Esophagus (tissue), 2 donors: Measurements from ENCODE around the gene DECR2. TPM values are rescaled to one million over a fixed set of nuclear protein-coding genes. Genes with fewer than 3 reads are reported as not detected.
"Not testable (repeated sequence)": the region's sequence is repeated elsewhere in the genome, so short reads cannot be mapped to it uniquely, and the experiment has no call there.

ENCODE experiments used
- H3K27ac ChIP-seq, 2 donors: one replicate each; pipeline ENCODE4 v1.5.1; 2013; ENCODE audit warnings: low read depth in 2 of 2, mild to moderate bottlenecking in 2 of 2, inconsistent platforms in 1 of 2, low read length in 1 of 2, moderate library complexity in 1 of 2
- H3K27me3 ChIP-seq, 2 donors: one replicate each; pipeline ENCODE4 v1.6.1; 2013; ENCODE audit warnings: low read length in 2 of 2, control low read depth in 1 of 2, mild to moderate bottlenecking in 1 of 2; ENCODE audit not compliant: insufficient read depth in 2 of 2, control insufficient read depth in 1 of 2
- H3K36me3 ChIP-seq, 2 donors: one replicate each; pipeline ENCODE4 v1.6.1; 2013; ENCODE audit warnings: low read length in 1 of 2; ENCODE audit not compliant: control insufficient read depth in 2 of 2, insufficient read depth in 2 of 2
- H3K4me1 ChIP-seq, 2 donors: one replicate each; pipeline ENCODE4 v1.6.1; 2013; ENCODE audit warnings: low read length in 1 of 2; ENCODE audit not compliant: control insufficient read depth in 2 of 2, insufficient read depth in 2 of 2
- H3K4me3 ChIP-seq, 2 donors: one replicate each; pipeline ENCODE4 v1.5.1; 2013; ENCODE audit warnings: low read length in 2 of 2, mild to moderate bottlenecking in 2 of 2, low read depth in 1 of 2, moderate library complexity in 1 of 2
- H3K9me3 ChIP-seq, 2 donors: one replicate each; pipeline ENCODE4 v1.6.1; 2013; ENCODE audit warnings: mild to moderate bottlenecking in 2 of 2, low read depth in 1 of 2, low read length in 1 of 2, moderate library complexity in 1 of 2; ENCODE audit not compliant: control insufficient read depth in 2 of 2, insufficient read depth in 1 of 2
- WGBS, 2 donors: extraction: QIAGEN DNeasy Blood & Tissue Kit; methylation state at CpG; one replicate each; pipeline ENCODE4 v1.1.7; 2013; 5-methylcytosine and 5-hydroxymethylcytosine counted together
- polyA plus RNA-seq, 2 donors: library from polyadenylated mRNA; stranded (reverse); fragments of 200-250 nt; gene quantifications; one replicate each; pipeline ENCODE4 v1.2.3, GENCODE V29; 2013
- donor health status: healthy with polysubstance abuse.
- donor health status: Bipolar disorder and iron deficiency.

The DECR2 gene
- polyA plus RNA-seq, 2 donors, result 15.0 to 24.2 TPM

- Histone ChIP-seq H3K27me3 (no peaks in the 10 kb centered on the region), H3K4me3 (no peak overlapping the region), H3K36me3 (no peaks in the 10 kb centered on the region), H3K4me1 (peaks cover 0 to 5% of the 10 kb centered on the region in 2 donors), H3K9me3 (no peaks in the 10 kb centered on the region), H3K27ac (no peak overlapping the region)
- WGBS, 2 donors, result 83 to 89% methylated on average over 47 of the region's 47 CpGs
Measured at GRCh38 chr16:359871-360697, 41.6 kb upstream of the DECR2 start.

GRCh38 chr16:360698-361336 lies 40.9 kb upstream of the DECR2 start:
- 90 to 92% methylated on average over 47 of the region's 47 CpGs for WGBS, 2 donors
- no peaks in the 10 kb centered on the region for H3K27me3 ChIP-seq
- peaks cover 0 to 4% of the 10 kb centered on the region in 2 donors for H3K4me1 ChIP-seq
- H3K36me3 ChIP-seq, result no peaks in the 10 kb centered on the region
- H3K27ac ChIP-seq, result no peak overlapping the region
- H3K9me3 ChIP-seq, result no peaks in the 10 kb centered on the region
- H3K4me3 ChIP-seq, result no peak overlapping the region

- WGBS, 2 donors, result 78 to 81% methylated on average over 30 of the region's 30 CpGs
- Histone ChIP-seq H3K4me1 (peaks cover 0 to 4% of the 10 kb centered on the region in 2 donors), H3K27ac (no peak overlapping the region)
Measured at GRCh38 chr16:361341-361871, 40.3 kb upstream of the DECR2 start.

DNA sequence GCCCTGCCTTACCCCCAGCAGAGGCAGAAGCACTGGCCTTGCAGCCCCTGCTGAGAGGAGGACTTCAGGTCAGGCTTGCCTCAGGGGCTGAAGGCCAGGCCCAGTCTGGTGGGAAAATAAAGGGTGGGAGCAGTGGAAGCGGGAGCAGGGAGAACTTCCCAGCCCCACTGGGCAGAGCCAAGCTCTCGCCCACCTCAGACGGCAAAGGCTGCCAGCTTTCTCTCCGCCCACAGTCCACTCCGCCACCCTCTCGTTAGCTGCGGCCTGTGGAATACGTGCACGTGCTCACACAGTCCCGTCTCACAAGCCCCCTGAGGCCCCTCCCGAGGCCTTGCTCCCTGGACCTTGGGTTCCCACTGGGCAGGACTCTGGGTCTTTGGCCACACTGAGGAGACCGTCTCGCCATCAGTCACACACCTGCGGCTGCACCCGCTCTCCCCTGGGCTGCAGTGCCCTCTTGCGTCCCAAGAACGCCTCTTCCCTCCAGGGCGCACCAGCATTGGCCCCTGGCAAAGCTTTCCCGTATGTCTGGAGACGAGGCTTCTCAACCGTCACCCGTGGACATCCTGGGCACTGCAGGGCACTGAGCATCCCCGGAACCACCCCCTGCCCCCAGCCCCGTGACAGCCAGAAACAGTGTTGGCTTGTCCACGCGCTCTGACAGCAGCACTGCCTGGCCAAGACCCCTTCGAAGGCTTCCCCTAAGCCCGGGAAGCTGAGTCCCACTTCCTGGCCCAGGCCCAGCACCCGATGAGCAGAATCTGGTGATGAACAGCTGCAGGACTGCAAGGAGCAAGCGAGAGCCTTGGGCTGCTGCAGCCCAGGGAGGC lies 39.6 kb upstream of the DECR2 start:
- H3K4me3 ChIP-seq, result no peak overlapping the region
- no peak overlapping the region for H3K27ac ChIP-seq
- peaks cover 0 to 4% of the 10 kb centered on the region in 2 donors for H3K4me1 ChIP-seq
- no peaks in the 10 kb centered on the region for H3K27me3 ChIP-seq
- H3K36me3 ChIP-seq, result peaks cover 0 to 7% of the 10 kb centered on the region in 2 donors
- H3K9me3 ChIP-seq, result no peaks in the 10 kb centered on the region
- 15 to 23% methylated on average over 27 to 30 of the region's 30 CpGs for WGBS, 2 donors

More at GRCh38 chr16:361341-361871, 40.3 kb upstream of the DECR2 start:
- Histone ChIP-seq H3K4me3 (no peak overlapping the region), H3K9me3 (no peaks in the 10 kb centered on the region), H3K36me3 (peaks cover 0 to 4% of the 10 kb centered on the region in 2 donors), H3K27me3 (no peaks in the 10 kb centered on the region)

DNA sequence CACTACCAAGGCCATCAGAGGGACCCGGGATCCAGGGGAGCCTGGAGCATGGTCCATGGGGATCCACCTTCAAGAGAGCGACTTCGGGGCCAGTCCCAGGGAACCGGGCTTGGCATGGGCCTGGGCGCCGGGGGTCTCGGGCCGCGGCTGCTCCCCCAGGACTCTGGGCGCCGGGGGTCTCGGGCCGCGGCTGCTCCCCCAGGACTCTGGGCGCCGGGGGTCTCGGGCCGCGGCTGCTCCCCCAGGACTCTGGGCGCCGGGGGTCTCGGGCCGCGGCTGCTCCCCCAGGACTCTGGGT lies 39.0 kb upstream of the DECR2 start:
- not testable (repeated sequence) for H3K9me3 ChIP-seq, H3K4me1 ChIP-seq, H3K27me3 ChIP-seq, H3K27ac ChIP-seq, H3K4me3 ChIP-seq
- 66 to 84% methylated on average over 14 to 24 of the region's 24 CpGs for WGBS, 2 donors
- H3K36me3 ChIP-seq, result peaks cover 0 to 12% of the 10 kb centered on the region in 2 donors

DNA sequence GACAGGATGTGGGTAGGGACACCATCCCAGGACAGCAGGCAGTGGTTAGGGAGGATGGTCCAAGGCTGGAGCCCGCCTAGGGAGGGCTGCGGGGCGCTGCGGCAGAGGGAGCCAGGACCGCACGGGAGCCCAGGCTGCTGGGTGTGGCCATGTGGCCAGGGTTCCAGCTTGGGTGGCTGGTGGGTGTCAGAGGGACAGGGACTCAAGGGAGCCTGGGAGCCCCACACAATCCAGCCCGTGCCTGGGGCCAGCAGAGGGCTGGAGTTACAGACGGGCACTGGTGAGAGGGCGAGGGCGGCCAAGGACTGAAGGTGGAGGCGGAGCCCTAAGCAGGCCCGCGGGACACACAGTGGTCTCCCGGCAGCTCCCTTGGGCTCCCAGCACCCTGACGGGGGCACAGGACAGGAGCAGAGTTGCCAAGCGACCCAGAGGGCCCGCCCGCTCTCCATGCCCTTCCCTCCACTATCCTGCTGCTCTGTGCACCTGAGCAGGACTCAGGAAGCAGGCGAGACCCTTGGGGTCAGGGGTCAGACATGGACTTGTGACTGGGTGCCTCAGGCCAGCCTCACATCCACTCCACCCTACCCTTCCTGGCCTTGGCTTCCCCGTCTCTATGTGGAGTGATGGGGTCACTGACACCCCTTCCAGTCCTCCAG lies 38.4 kb upstream of the DECR2 start:
- Histone ChIP-seq H3K27me3 (no peaks in the 10 kb centered on the region), H3K27ac (no peak overlapping the region), H3K36me3 (peaks cover 0 to 18% of the 10 kb centered on the region in 2 donors), H3K9me3 (no peaks in the 10 kb centered on the region), H3K4me1 (peaks cover 0 to 4% of the 10 kb centered on the region in 2 donors), H3K4me3 (no peak overlapping the region)
- 43 to 52% methylated on average over 18 to 20 of the region's 20 CpGs for WGBS, 2 donors

DNA sequence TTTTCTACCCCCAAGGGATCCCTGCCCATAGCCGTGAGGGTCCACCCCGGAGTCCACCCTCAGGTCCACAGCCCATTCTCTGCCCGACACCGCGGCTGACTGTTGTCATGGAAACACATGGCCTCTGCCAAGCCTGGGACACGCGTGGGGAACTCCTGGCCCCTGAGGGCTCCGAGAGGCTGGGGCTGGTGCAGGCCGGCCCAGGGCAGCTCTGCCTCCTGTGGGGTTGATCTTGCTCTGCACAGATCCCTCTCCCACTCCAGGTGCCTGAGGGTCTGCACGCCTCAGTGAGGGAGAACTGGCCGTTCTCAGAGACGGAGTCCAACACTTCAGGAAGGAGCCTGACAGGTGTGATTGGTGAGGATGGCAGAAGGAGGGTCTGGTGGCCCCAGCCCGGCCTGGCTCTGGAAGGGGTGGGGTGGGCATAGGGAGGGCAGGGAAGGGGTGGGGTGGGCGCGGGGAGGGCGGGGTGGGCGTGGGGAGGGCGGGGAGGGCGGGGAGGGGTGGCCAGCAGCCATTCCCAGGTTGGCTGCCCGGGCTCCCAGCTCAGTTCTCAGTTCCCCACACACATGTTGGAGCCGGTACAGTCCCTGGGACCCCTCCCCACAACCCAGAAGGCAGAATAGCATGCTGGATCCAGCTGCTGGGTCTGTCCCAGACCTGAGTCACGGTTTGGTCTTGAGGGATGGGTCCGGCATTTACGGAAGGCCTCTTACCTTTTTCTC lies 37.8 kb upstream of the DECR2 start:
- Histone ChIP-seq H3K27me3 (no peaks in the 10 kb centered on the region), H3K4me3 (no peak overlapping the region), H3K36me3 (peaks cover 3 to 25% of the 10 kb centered on the region in 2 donors), H3K9me3 (no peaks in the 10 kb centered on the region), H3K27ac (no peak overlapping the region), H3K4me1 (peaks cover 0 to 4% of the 10 kb centered on the region in 2 donors)
- 25 to 28% methylated on average over 18 to 19 of the region's 24 CpGs for WGBS, 2 donors

DNA sequence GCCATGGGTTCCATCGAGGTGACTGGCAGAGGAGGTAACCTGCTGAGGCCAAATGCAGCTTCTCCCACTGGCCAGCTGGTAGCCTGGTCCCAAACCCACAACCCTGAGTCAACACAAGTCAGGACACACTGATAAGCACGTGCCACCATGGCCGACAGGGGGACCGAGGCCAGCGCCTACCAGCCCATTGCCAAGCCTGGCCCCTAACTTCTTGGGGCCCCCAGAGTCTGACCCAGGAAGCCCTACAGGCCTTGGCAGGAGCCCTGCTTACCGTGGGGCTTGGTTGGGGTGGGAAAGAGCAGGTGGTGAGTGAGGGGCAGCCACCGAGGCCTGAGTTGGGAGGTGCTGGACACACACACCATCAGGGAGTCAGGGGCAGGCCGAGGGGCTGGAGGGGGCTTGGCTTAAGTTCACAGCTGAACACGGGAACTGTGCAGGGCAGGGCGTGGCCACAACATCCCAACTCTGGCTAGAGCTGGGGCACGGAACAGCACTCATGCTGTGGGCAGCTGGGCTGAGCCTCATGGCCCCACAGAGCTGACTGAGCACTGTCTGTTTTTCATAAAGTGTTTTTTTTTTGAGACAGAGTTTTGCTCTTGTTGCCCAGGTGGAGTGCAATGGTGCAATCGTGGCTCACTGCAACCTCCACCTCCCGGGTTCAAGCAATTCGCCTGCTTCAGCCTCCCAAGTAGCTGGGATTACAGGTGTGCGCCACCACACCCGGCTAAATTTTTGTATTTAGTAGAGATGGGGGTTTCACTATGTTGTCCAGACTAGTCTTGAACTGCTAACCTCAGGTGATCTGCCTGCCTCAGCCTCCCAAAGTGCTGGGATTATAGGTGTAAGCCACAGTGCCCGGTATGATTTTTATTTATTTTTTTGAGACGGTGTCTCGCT lies 36.8 kb upstream of the DECR2 start:
- no peak overlapping the region for H3K4me3 ChIP-seq
- peaks cover 0 to 4% of the 10 kb centered on the region in 2 donors for H3K4me1 ChIP-seq
- 54 to 60% methylated on average over 19 of the region's 19 CpGs for WGBS, 2 donors
- H3K9me3 ChIP-seq, result no peaks in the 10 kb centered on the region
- H3K27me3 ChIP-seq, result no peaks in the 10 kb centered on the region
- H3K27ac ChIP-seq, result no peak overlapping the region
- peaks cover 3 to 28% of the 10 kb centered on the region in 2 donors for H3K36me3 ChIP-seq
